Measurements from ENCODE around the gene ST8SIA1.

ST8SIA1 gene

GRCh38 chr12:22255097-22255496 is 79.4 kb downstream of the ST8SIA1 start:
- H3K27me3 Mint-ChIP-seq = no peaks in the 10 kb centered on the region
- peaks cover 4% of the 10 kb centered on the region for H3K4me1 Mint-ChIP-seq
- no peak overlapping the region for H3K4me3 Mint-ChIP-seq
- H3K27ac Mint-ChIP-seq = no peak overlapping the region
- H3K36me3 Mint-ChIP-seq = no peaks in the 10 kb centered on the region
- no peaks in the 10 kb centered on the region for H3K9me3 Mint-ChIP-seq
- no peak for DNase-seq
- CTCF ChIA-PET = no interaction called here

- H3K4me3 Mint-ChIP-seq = no peak overlapping the region
- H3K4me1 Mint-ChIP-seq = peaks cover 4% of the 10 kb centered on the region
- H3K27me3 Mint-ChIP-seq = no peaks in the 10 kb centered on the region
- no peaks in the 10 kb centered on the region for H3K36me3 Mint-ChIP-seq
- no peak overlapping the region for H3K27ac Mint-ChIP-seq
- no peak for DNase-seq
- H3K9me3 Mint-ChIP-seq = no peaks in the 10 kb centered on the region
- CTCF ChIA-PET = no interaction called here
These were observed 80.0 kb downstream of the ST8SIA1 start for GRCh38 chr12:22254478-22254877.

- Mint-ChIP-seq H3K27ac (no peak overlapping the region), H3K9me3 (no peaks in the 10 kb centered on the region), H3K4me1 (peaks cover 4% of the 10 kb centered on the region), H3K4me3 (no peak overlapping the region), H3K36me3 (no peaks in the 10 kb centered on the region), H3K27me3 (no peaks in the 10 kb centered on the region)
- CTCF ChIA-PET = no interaction called here
- no peak for DNase-seq
These were observed 82.5 kb downstream of the ST8SIA1 start for GRCh38 chr12:22252057-22252456.

- no peak overlapping the region for H3K4me3 Mint-ChIP-seq
- DNase-seq = no peak
- peaks cover 4% of the 10 kb centered on the region for H3K4me1 Mint-ChIP-seq
- CTCF ChIA-PET = no interaction called here
- no peaks in the 10 kb centered on the region for H3K27me3 Mint-ChIP-seq
- no peak overlapping the region for H3K27ac Mint-ChIP-seq
- H3K36me3 Mint-ChIP-seq = no peaks in the 10 kb centered on the region
- H3K9me3 Mint-ChIP-seq = no peaks in the 10 kb centered on the region
These were observed 83.7 kb downstream of the ST8SIA1 start for GRCh38 chr12:22250762-22251161.

GRCh38 chr12:22248571-22249115 is 85.9 kb downstream of the ST8SIA1 start:
- H3K9me3 Mint-ChIP-seq = no peaks in the 10 kb centered on the region
- no peak overlapping the region for H3K27ac Mint-ChIP-seq
- H3K4me1 Mint-ChIP-seq = peaks cover 4% of the 10 kb centered on the region
- no peaks in the 10 kb centered on the region for H3K27me3 Mint-ChIP-seq
- DNase-seq = no peak
- CTCF ChIA-PET = no interaction called here
- no peaks in the 10 kb centered on the region for H3K36me3 Mint-ChIP-seq
- H3K4me3 Mint-ChIP-seq = no peak overlapping the region

- CTCF ChIA-PET = no interaction called here
- H3K27ac Mint-ChIP-seq = no peak overlapping the region
- DNase-seq = no peak
- no peaks in the 10 kb centered on the region for H3K36me3 Mint-ChIP-seq
- H3K4me1 Mint-ChIP-seq = peaks cover 4% of the 10 kb centered on the region
- H3K9me3 Mint-ChIP-seq = no peaks in the 10 kb centered on the region
- H3K27me3 Mint-ChIP-seq = no peaks in the 10 kb centered on the region
- no peak overlapping the region for H3K4me3 Mint-ChIP-seq
These were observed 86.4 kb downstream of the ST8SIA1 start for GRCh38 chr12:22248121-22248520.

GRCh38 chr12:22246217-22246846 is 88.2 kb downstream of the ST8SIA1 start:
- Mint-ChIP-seq H3K36me3 (no peaks in the 10 kb centered on the region), H3K9me3 (no peaks in the 10 kb centered on the region), H3K27me3 (no peaks in the 10 kb centered on the region), H3K4me1 (peaks cover 4% of the 10 kb centered on the region), H3K4me3 (no peak overlapping the region), H3K27ac (no peak overlapping the region)
- DNase-seq = no peak
- CTCF ChIA-PET = no interaction called here

- Mint-ChIP-seq H3K4me1 (no peaks in the 10 kb centered on the region), H3K9me3 (no peaks in the 10 kb centered on the region), H3K36me3 (no peaks in the 10 kb centered on the region), H3K27me3 (no peaks in the 10 kb centered on the region), H3K27ac (no peak overlapping the region), H3K4me3 (no peak overlapping the region)
- DNase-seq = no peak
- CTCF ChIA-PET = no interaction called here
These were observed 91.8 kb downstream of the ST8SIA1 start for GRCh38 chr12:22242726-22243125.

- DNase-seq = no peak
- CTCF ChIA-PET = no interaction called here
- H3K27ac Mint-ChIP-seq = no peak overlapping the region
- no peaks in the 10 kb centered on the region for H3K4me1 Mint-ChIP-seq
- no peak overlapping the region for H3K4me3 Mint-ChIP-seq
- no peaks in the 10 kb centered on the region for H3K36me3 Mint-ChIP-seq
- H3K27me3 Mint-ChIP-seq = peaks cover 3% of the 10 kb centered on the region
- no peaks in the 10 kb centered on the region for H3K9me3 Mint-ChIP-seq
These were observed 96.3 kb downstream of the ST8SIA1 start for GRCh38 chr12:22238211-22238610.

GRCh38 chr12:22234561-22234960 is 99.9 kb downstream of the ST8SIA1 start:
- no peak overlapping the region for H3K4me3 Mint-ChIP-seq
- H3K27ac Mint-ChIP-seq = no peak overlapping the region
- H3K36me3 Mint-ChIP-seq = no peaks in the 10 kb centered on the region
- no peaks in the 10 kb centered on the region for H3K4me1 Mint-ChIP-seq
- CTCF ChIA-PET = no interaction called here
- no peak for DNase-seq
- H3K9me3 Mint-ChIP-seq = no peaks in the 10 kb centered on the region
- H3K27me3 Mint-ChIP-seq = peaks cover 3% of the 10 kb centered on the region

- CTCF ChIA-PET = no interaction called here
- DNase-seq = no peak
- H3K9me3 Mint-ChIP-seq = no peaks in the 10 kb centered on the region
- H3K27me3 Mint-ChIP-seq = peaks cover 3% of the 10 kb centered on the region
- no peaks in the 10 kb centered on the region for H3K36me3 Mint-ChIP-seq
- no peaks in the 10 kb centered on the region for H3K4me1 Mint-ChIP-seq
- no peak overlapping the region for H3K4me3 Mint-ChIP-seq
- H3K27ac Mint-ChIP-seq = no peak overlapping the region
These were observed 102.7 kb downstream of the ST8SIA1 start for GRCh38 chr12:22231836-22232235.

GRCh38 chr12:22231078-22231477 is 103.4 kb downstream of the ST8SIA1 start:
- Mint-ChIP-seq H3K9me3 (no peaks in the 10 kb centered on the region), H3K4me1 (no peaks in the 10 kb centered on the region), H3K36me3 (no peaks in the 10 kb centered on the region), H3K4me3 (no peak overlapping the region), H3K27me3 (peaks cover 2% of the 10 kb centered on the region), H3K27ac (no peak overlapping the region)
- no peak for DNase-seq
- CTCF ChIA-PET = no interaction called here

- Mint-ChIP-seq H3K36me3 (no peaks in the 10 kb centered on the region), H3K4me1 (no peaks in the 10 kb centered on the region), H3K27ac (no peak overlapping the region), H3K27me3 (no peaks in the 10 kb centered on the region), H3K9me3 (no peaks in the 10 kb centered on the region), H3K4me3 (no peak overlapping the region)
- no peak for DNase-seq
- CTCF ChIA-PET = no interaction called here
These were observed 104.2 kb downstream of the ST8SIA1 start for GRCh38 chr12:22230280-22230794.

GRCh38 chr12:22229652-22230279 is 104.7 kb downstream of the ST8SIA1 start:
- Mint-ChIP-seq H3K27ac (no peak overlapping the region), H3K36me3 (no peaks in the 10 kb centered on the region), H3K9me3 (no peaks in the 10 kb centered on the region), H3K4me1 (no peaks in the 10 kb centered on the region), H3K4me3 (no peak overlapping the region), H3K27me3 (no peaks in the 10 kb centered on the region)
- CTCF ChIA-PET = no interaction called here
- no peak for DNase-seq

Measured in activated naive CD4-positive, alpha-beta T cell treated with anti-CD3 and anti-CD28 coated beads, Interleukin-2, amount 10 ng/mL, durations not matched to agents 7 days and 5 days (primary cell).